HepG2 (cell line): ENCODE measurements around the gene SNRNP25. TPM values are rescaled to one million over a fixed set of nuclear protein-coding genes. Genes with fewer than 3 reads are reported as not detected.
A peak's percentile ranks its signal among the peaks of the same experiment; 100 is the strongest.

Experiments used
- BCL6 ChIP-seq: IDR thresholded peaks from 2 replicates; pipeline ENCODE4 v1.6.1; 2016; ENCODE audit warnings: missing genetic modification reagents, missing compliant biosample characterization
- CEBPG ChIP-seq: IDR thresholded peaks from 2 replicates; pipeline ENCODE4 v1.6.1; 2016
- EEA1 ChIP-seq: sonication (generic); formaldehyde crosslinking; IDR thresholded peaks from 2 replicates; pipeline ENCODE4 v1.5.1; 2020; ENCODE audit warnings: mild to moderate bottlenecking, missing genetic modification reagents, borderline replicate concordance
- ELF3 ChIP-seq: IDR thresholded peaks from 2 replicates; pipeline ENCODE4 v1.6.1; 2016; ENCODE audit warnings: missing genetic modification reagents, missing compliant biosample characterization
- GATAD2A ChIP-seq: IDR thresholded peaks from 2 replicates; pipeline ENCODE4 v1.6.1; 2016
- GZF1 ChIP-seq: sonication (generic); formaldehyde crosslinking; IDR thresholded peaks from 2 replicates; pipeline ENCODE4 v1.5.1; 2020; ENCODE audit warnings: mild to moderate bottlenecking, missing genetic modification reagents
- HDAC2 ChIP-seq: sonication (generic); formaldehyde crosslinking; IDR thresholded peaks from 2 replicates; pipeline ENCODE4 v1.4.0; 2020; ENCODE audit warnings: missing genetic modification reagents
- HMG20A ChIP-seq: IDR thresholded peaks from 2 replicates; pipeline ENCODE4 v1.6.1; 2016; ENCODE audit warnings: borderline replicate concordance
- MEF2D ChIP-seq: sonication (generic); formaldehyde crosslinking; IDR thresholded peaks from 2 replicates; pipeline ENCODE4 v1.5.1; 2020; ENCODE audit warnings: mild to moderate bottlenecking, missing genetic modification reagents
- NFIB ChIP-seq: sonication (generic); formaldehyde crosslinking; IDR thresholded peaks from 2 replicates; pipeline ENCODE4 v1.9.0; 2021; ENCODE audit warnings: missing genetic modification reagents, mild to moderate bottlenecking, borderline replicate concordance
- REXO4 ChIP-seq: sonication (generic); formaldehyde crosslinking; IDR thresholded peaks from 2 replicates; pipeline ENCODE4 v1.8.0; 2022; ENCODE audit warnings: missing genetic modification reagents, mild to moderate bottlenecking, borderline replicate concordance
- SAFB2 ChIP-seq: sonication (generic); formaldehyde crosslinking; IDR thresholded peaks from 2 replicates; pipeline ENCODE4 v1.5.1; 2020; ENCODE audit warnings: missing genetic modification reagents, low read depth, mild to moderate bottlenecking, borderline replicate concordance
- SALL1 ChIP-seq: sonication (generic); formaldehyde crosslinking; IDR thresholded peaks from 2 replicates; pipeline ENCODE4 v1.8.0; 2022; ENCODE audit warnings: mild to moderate bottlenecking, missing genetic modification reagents
- SAP130 ChIP-seq: IDR thresholded peaks from 2 replicates; pipeline ENCODE4 v1.6.1; 2016; ENCODE audit warnings: low read depth
- SIX4 ChIP-seq: sonication (generic); formaldehyde crosslinking; IDR thresholded peaks from 2 replicates; pipeline ENCODE4 v1.4.0; 2020; ENCODE audit warnings: missing genetic modification reagents
- SP4 ChIP-seq: sonication (generic); formaldehyde crosslinking; IDR thresholded peaks from 2 replicates; pipeline ENCODE4 v1.8.1; 2023; ENCODE audit warnings: mild to moderate bottlenecking, missing genetic modification reagents
- THAP11 ChIP-seq: IDR thresholded peaks from 2 replicates; pipeline ENCODE4 v1.6.1; 2016; ENCODE audit warnings: missing biosample characterization, missing genetic modification reagents
- ZMYM4 ChIP-seq: sonication (generic); formaldehyde crosslinking; IDR thresholded peaks from 2 replicates; pipeline ENCODE4 v1.8.1; 2023; ENCODE audit warnings: mild to moderate bottlenecking, missing genetic modification reagents
- ZNF251 ChIP-seq: sonication (generic); formaldehyde crosslinking; IDR thresholded peaks from 2 replicates; pipeline ENCODE4 v1.9.0; 2021; ENCODE audit warnings: mild to moderate bottlenecking, missing genetic modification reagents
- ZNF644 ChIP-seq: IDR thresholded peaks from 2 replicates; pipeline ENCODE4 v1.6.1; 2016; ENCODE audit warnings: low read depth
- polyA plus RNA-seq, 8 experiments: library from polyadenylated mRNA; depleted of rRNA in 3 of 8; stranded (reverse) in 7 of 8; unstranded in 1 of 8; fragments of >200 nt; fragmentation: Illumina TruSeq in 4 of 8; extraction: Trizol in 4 of 8; gene quantifications; 2 replicates each; pipeline versions ENCODE4 v1.2.1 to v1.2.3, GENCODE V29; 2011 to 2016; ENCODE audit warnings: low read depth in 4 of 8, missing spikeins in 1 of 8, mixed read lengths in 1 of 8; ENCODE audit not compliant: insufficient read depth in 1 of 8
- total RNA-seq, 5 experiments: library from RNA; depleted of rRNA; stranded (reverse); fragments of >200 nt; fragmentation: Illumina TruSeq; extraction: Trizol; gene quantifications; 2 replicates each; pipeline ENCODE4 v1.2.3, GENCODE V29; 2016; ENCODE audit warnings: low read depth in 1 of 5
- TF ChIP-seq, protein P1 (sequence below): IDR thresholded peaks from 2 replicates; pipeline ENCODE4 v1.6.1; 2016; ENCODE audit warnings: low read depth
- TF ChIP-seq, protein P2 (sequence below): IDR thresholded peaks from 2 replicates; pipeline ENCODE4 v1.6.1; 2018; ENCODE audit warnings: missing genetic modification reagents
- TF ChIP-seq, protein P3 (sequence below): IDR thresholded peaks from 2 replicates; pipeline ENCODE4 v1.6.1; 2018; ENCODE audit warnings: missing genetic modification reagents, mild to moderate bottlenecking, missing compliant biosample characterization
- TF ChIP-seq, protein P4 (sequence below): sonication (generic); formaldehyde crosslinking; conservative IDR thresholded peaks from 2 replicates; pipeline ENCODE4 v1.4.0; 2020; ENCODE audit warnings: mild to moderate bottlenecking, missing genetic modification reagents, moderate library complexity

SNRNP25 gene
- total and polyA plus RNA-seq, 2 of the 13 experiments (the other 11 are each of a cell fraction or from before 2014, with no cell fraction given): 34.1 to 97.4 TPM

DNA sequence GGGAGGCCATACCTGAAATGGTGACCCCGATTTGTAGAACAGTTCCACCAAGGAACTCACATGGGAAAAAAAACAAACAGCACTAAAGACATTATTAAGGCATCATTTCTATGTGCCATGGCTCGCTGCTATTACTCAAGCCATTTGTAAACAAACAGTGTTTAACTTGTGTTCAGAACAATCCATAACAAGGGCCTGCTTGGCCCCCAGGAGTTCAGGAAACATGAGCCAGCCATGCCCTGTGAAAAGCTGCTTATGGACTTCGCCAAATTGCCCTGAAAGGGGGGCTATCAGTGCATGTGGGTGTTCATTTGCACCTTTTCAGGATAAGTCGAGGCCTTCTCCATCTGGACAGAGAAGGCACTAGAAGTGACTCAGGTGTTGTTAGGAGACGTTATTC is 8.2 kb upstream of the SNRNP25 start (continued):
- no peak for TF ChIP-seq NFIB (CRISPR knock-in tag)
- no peak for TF ChIP-seq GZF1
- TF ChIP-seq ELF3 (CRISPR knock-in tag): 0 out of 2 replicates have a peak, but pooled peaks have one; percentile 40
- TF ChIP-seq BCL6 (CRISPR knock-in tag): peak; percentile 46; the same call in 1 of the 2 replicates
- TF ChIP-seq, protein P1, sequence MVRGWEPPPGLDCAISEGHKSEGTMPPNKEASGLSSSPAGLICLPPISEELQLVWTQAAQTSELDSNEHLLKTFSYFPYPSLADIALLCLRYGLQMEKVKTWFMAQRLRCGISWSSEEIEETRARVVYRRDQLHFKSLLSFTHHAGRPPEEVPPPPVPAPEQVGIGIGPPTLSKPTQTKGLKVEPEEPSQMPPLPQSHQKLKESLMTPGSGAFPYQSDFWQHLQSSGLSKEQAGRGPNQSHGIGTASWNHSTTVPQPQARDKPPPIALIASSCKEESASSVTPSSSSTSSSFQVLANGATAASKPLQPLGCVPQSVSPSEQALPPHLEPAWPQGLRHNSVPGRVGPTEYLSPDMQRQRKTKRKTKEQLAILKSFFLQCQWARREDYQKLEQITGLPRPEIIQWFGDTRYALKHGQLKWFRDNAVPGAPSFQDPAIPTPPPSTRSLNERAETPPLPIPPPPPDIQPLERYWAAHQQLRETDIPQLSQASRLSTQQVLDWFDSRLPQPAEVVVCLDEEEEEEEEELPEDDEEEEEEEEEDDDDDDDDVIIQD (CRISPR knock-in tag): 0 out of 2 replicates have a peak, but pooled peaks have one; percentile 56
- TF ChIP-seq CEBPG (CRISPR knock-in tag): peak; percentile 56
- no peak for TF ChIP-seq SP4 (CRISPR knock-in tag)
- TF ChIP-seq EEA1 (CRISPR knock-in tag): no peak
- TF ChIP-seq ZNF644 (CRISPR knock-in tag): peak; percentile 41; the same call in 1 of the 2 replicates
- peak; percentile 35; the same call in 1 of the 2 replicates for TF ChIP-seq ZMYM4 (CRISPR knock-in tag)
- peak; percentile 56; the same call in 1 of the 2 replicates for TF ChIP-seq HMG20A
- TF ChIP-seq, protein P2, sequence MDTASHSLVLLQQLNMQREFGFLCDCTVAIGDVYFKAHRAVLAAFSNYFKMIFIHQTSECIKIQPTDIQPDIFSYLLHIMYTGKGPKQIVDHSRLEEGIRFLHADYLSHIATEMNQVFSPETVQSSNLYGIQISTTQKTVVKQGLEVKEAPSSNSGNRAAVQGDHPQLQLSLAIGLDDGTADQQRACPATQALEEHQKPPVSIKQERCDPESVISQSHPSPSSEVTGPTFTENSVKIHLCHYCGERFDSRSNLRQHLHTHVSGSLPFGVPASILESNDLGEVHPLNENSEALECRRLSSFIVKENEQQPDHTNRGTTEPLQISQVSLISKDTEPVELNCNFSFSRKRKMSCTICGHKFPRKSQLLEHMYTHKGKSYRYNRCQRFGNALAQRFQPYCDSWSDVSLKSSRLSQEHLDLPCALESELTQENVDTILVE (CRISPR knock-in tag): no peak
- TF ChIP-seq, protein P3, sequence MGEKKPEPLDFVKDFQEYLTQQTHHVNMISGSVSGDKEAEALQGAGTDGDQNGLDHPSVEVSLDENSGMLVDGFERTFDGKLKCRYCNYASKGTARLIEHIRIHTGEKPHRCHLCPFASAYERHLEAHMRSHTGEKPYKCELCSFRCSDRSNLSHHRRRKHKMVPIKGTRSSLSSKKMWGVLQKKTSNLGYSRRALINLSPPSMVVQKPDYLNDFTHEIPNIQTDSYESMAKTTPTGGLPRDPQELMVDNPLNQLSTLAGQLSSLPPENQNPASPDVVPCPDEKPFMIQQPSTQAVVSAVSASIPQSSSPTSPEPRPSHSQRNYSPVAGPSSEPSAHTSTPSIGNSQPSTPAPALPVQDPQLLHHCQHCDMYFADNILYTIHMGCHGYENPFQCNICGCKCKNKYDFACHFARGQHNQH (CRISPR knock-in tag): 0 out of 2 replicates have a peak, but pooled peaks have one; percentile 44
- TF ChIP-seq SAP130 (CRISPR knock-in tag): peak; percentile 66
- peak; percentile 68; the same call in 1 of the 2 replicates for TF ChIP-seq SIX4 (CRISPR knock-in tag)
- no peak for TF ChIP-seq ZNF251 (CRISPR knock-in tag)
- TF ChIP-seq, protein P4, sequence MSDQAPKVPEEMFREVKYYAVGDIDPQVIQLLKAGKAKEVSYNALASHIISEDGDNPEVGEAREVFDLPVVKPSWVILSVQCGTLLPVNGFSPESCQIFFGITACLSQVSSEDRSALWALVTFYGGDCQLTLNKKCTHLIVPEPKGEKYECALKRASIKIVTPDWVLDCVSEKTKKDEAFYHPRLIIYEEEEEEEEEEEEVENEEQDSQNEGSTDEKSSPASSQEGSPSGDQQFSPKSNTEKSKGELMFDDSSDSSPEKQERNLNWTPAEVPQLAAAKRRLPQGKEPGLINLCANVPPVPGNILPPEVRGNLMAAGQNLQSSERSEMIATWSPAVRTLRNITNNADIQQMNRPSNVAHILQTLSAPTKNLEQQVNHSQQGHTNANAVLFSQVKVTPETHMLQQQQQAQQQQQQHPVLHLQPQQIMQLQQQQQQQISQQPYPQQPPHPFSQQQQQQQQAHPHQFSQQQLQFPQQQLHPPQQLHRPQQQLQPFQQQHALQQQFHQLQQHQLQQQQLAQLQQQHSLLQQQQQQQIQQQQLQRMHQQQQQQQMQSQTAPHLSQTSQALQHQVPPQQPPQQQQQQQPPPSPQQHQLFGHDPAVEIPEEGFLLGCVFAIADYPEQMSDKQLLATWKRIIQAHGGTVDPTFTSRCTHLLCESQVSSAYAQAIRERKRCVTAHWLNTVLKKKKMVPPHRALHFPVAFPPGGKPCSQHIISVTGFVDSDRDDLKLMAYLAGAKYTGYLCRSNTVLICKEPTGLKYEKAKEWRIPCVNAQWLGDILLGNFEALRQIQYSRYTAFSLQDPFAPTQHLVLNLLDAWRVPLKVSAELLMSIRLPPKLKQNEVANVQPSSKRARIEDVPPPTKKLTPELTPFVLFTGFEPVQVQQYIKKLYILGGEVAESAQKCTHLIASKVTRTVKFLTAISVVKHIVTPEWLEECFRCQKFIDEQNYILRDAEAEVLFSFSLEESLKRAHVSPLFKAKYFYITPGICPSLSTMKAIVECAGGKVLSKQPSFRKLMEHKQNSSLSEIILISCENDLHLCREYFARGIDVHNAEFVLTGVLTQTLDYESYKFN (CRISPR knock-in tag): peak; percentile 79
- no peak for TF ChIP-seq SAFB2 (CRISPR knock-in tag)
- TF ChIP-seq REXO4: no peak
- peak; percentile 85 for TF ChIP-seq GATAD2A (CRISPR knock-in tag)
- peak; percentile 50; the same call in 1 of the 2 replicates for TF ChIP-seq HDAC2 (CRISPR knock-in tag)
- TF ChIP-seq THAP11 (CRISPR knock-in tag): peak; percentile 55; the same call in 1 of the 2 replicates
- 0 out of 2 replicates have a peak, but pooled peaks have one; percentile 27 for TF ChIP-seq MEF2D (CRISPR knock-in tag)
- peak; percentile 86 for TF ChIP-seq SALL1 (CRISPR knock-in tag)
